NCI-H1694 (cell line): ENCODE results near the gene TUBGCP6.

Experiments used
- DNase-seq: peaks from one replicate; lab custom pipeline; 2025; lab: John Stamatoyannopoulos, UW

TUBGCP6 gene

GRCh38 chr22:50250555-50251476 lies 6.0 kb upstream of the TUBGCP6 start, which contains the start of gene HDAC10:
HDAC10 (minus strand) TSS chr22:50251265; CDS start chr22:50251032, 233 bp downstream.
- DNase-seq = peak; percentile 71

- DNase-seq = no peak
Measured at GRCh38 chr22:50250249-50250554, 5.4 kb upstream of the TUBGCP6 start.

GRCh38 chr22:50249341-50250248 lies 4.8 kb upstream of the TUBGCP6 start:
- no peak for DNase-seq

- no peak for DNase-seq
Measured at GRCh38 chr22:50248196-50249081, 3.6 kb upstream of the TUBGCP6 start.

GRCh38 chr22:50247748-50248147 lies 2.9 kb upstream of the TUBGCP6 start:
- DNase-seq = no peak

- DNase-seq = no peak
Measured at GRCh38 chr22:50246242-50247175, 1.7 kb upstream of the TUBGCP6 start.

- no peak for DNase-seq
Measured at GRCh38 chr22:50245214-50246072, 620 bp upstream of the TUBGCP6 start.

GRCh38 chr22:50243685-50244419 lies 971 bp downstream of the TUBGCP6 start:
- no peak for DNase-seq

GRCh38 chr22:50242406-50242949 lies 2.3 kb downstream of the TUBGCP6 start:
- DNase-seq = no peak

- no peak for DNase-seq
Measured at GRCh38 chr22:50238755-50239154, 6.1 kb downstream of the TUBGCP6 start.

- DNase-seq = peak; percentile 32
Measured at GRCh38 chr22:50236731-50237409, 8.0 kb downstream of the TUBGCP6 start.

GRCh38 chr22:50233223-50233622 lies 11.6 kb downstream of the TUBGCP6 start:
- no peak for DNase-seq

- DNase-seq = no peak
Measured at GRCh38 chr22:50232481-50233151, 12.2 kb downstream of the TUBGCP6 start.

- DNase-seq = no peak
Measured at GRCh38 chr22:50229370-50229769, 15.5 kb downstream of the TUBGCP6 start.

- DNase-seq = no peak
Measured at GRCh38 chr22:50228366-50228765, 16.5 kb downstream of the TUBGCP6 start.

- no peak for DNase-seq
Measured at GRCh38 chr22:50227579-50228215, 17.1 kb downstream of the TUBGCP6 start.

GRCh38 chr22:50226875-50227165 lies 18.0 kb downstream of the TUBGCP6 start:
- DNase-seq = no peak
